Ishikawa (cell line): Measurements from ENCODE around the gene RHAG.

Source experiments
- EP300 ChIP-seq: IDR thresholded peaks from 2 replicates; pipeline ENCODE4 v1.6.1; 2012; ENCODE audit warnings: borderline replicate concordance
- NFIC ChIP-seq: IDR thresholded peaks from 2 replicates; pipeline ENCODE4 v1.6.1; 2012
- REST ChIP-seq: IDR thresholded peaks from 2 replicates; pipeline ENCODE4 v1.6.1; 2012; ENCODE audit warnings: low read depth, mild to moderate bottlenecking

- no peak for TF ChIP-seq REST
- TF ChIP-seq EP300, result no peak
- TF ChIP-seq NFIC, result no peak
These were observed 31.5 kb upstream of the RHAG start for GRCh38 chr6:49668083-49668511.
